ENCODE data around the gene AK5. TPM values are rescaled to one million over a fixed set of nuclear protein-coding genes. Genes with fewer than 3 reads are reported as not detected.

AK5 gene
- total and polyA plus RNA-seq, 2 experiments from 2014 or later: 8.8 to 12.2 TPM

GRCh38 chr1:77471691-77472090 lies 189.9 kb downstream of the AK5 start:
- no peaks in the 10 kb centered on the region for H3K36me3 Mint-ChIP-seq (ENCODE audit: low read depth)
- no peak overlapping the region for H3K4me3 Mint-ChIP-seq
- TF ChIP-seq POLR2AphosphoS5 (IDR thresholded peaks at IDR 0.05; ENCODE audit: low read depth): no peak
- TF ChIP-seq ZNF331 (CRISPR knock-in tag; IDR thresholded peaks at IDR 0.05; ENCODE audit: low read depth): no peak
- no peak for TF ChIP-seq NANOG (IDR thresholded peaks at IDR 0.05; ENCODE audit: borderline replicate concordance)
- TF ChIP-seq CTCF (conservative IDR thresholded peaks at IDR 0.05; ENCODE audit: low read depth in 2 of 2): no peak
- TF ChIP-seq EZH2 (IDR thresholded peaks at IDR 0.05; ENCODE audit: low read depth, unreplicated experiment): no peak
- TF ChIP-seq ZNF462 (CRISPR knock-in tag; IDR thresholded peaks at IDR 0.05): no peak
- Histone ChIP-seq H2AFZ (no peak overlapping the region), H3K9me2 (ENCODE audit: insufficient read depth) (no peaks in the 10 kb centered on the region), H3K4me3 (no peak overlapping the region), H3K4me1 (ENCODE audit: insufficient read depth) (no peaks in the 10 kb centered on the region), H4K20me1 (replicated peaks; ENCODE audit: insufficient read depth) (no peaks in the 10 kb centered on the region), H3F3A (replicated peaks; ENCODE audit: low read depth) (no peaks in the 10 kb centered on the region), H3K79me2 (replicated peaks; ENCODE audit: insufficient read depth) (no peaks in the 10 kb centered on the region), H3K36me3 (ENCODE audit: insufficient read depth) (no peaks in the 10 kb centered on the region), H3K4me2 (no peak overlapping the region), H3K27me3 (ENCODE audit: insufficient read depth) (no peaks in the 10 kb centered on the region), H3K27ac (ENCODE audit: low read depth) (no peak overlapping the region)
- DNase-seq (ENCODE audit: low spot score): no peak
- no peak for ATAC-seq
- no peaks in the 10 kb centered on the region for H3K9me3 Mint-ChIP-seq
- H3K4me1 Mint-ChIP-seq: no peaks in the 10 kb centered on the region
- H3K27me3 Mint-ChIP-seq (ENCODE audit: insufficient read depth, low read depth, poor library complexity): peaks cover 5% of the 10 kb centered on the region
- no peak overlapping the region for H3K27ac Mint-ChIP-seq

Data from GM23338 (cell line).